ENCODE measurements around the gene OOSP3. TPM values are rescaled to one million over a fixed set of nuclear protein-coding genes. Genes with fewer than 3 reads are reported as not detected.

OOSP3 gene
- polyA plus RNA-seq, 3 donors: not detected

GRCh38 chr11:59898046-59898445, 19.5 kb downstream of the OOSP3 start:
- peaks cover 4 to 24% (median 13%) of the 10 kb centered on the region in 7 donors for H3K9me3 Mint-ChIP-seq
- peaks cover 7 to 20% of the 10 kb centered on the region in 2 donors for H3K9me3 ChIP-seq (replicated peaks in 1 of 2; ENCODE audit: control insufficient read depth in 1 of 2, insufficient read depth in 1 of 2, low read length in 2 of 2)
- H3K4me1 Mint-ChIP-seq: peaks cover 4% of the 10 kb centered on the region
- H3K27me3 ChIP-seq (ENCODE audit: control insufficient read depth in 2 of 2, insufficient read depth in 2 of 2, low read length in 2 of 2): no peaks in the 10 kb centered on the region
- no peak overlapping the region for H3K9ac ChIP-seq (ENCODE audit: insufficient read depth, low read length, poor library complexity, severe bottlenecking)
- H3K27me3 Mint-ChIP-seq (ENCODE audit: low read depth in 3 of 3): peaks cover 1 to 2% (median 1%) of the 10 kb centered on the region in 3 donors
- no peak overlapping the region for H3K27ac Mint-ChIP-seq
- no peak overlapping the region for H2AFZ ChIP-seq (ENCODE audit: insufficient read depth, low read depth, low read length, poor library complexity, severe bottlenecking)
- no peak overlapping the region for H3K4me2 ChIP-seq (replicated peaks; ENCODE audit: extremely low read depth, low read length, poor library complexity, severe bottlenecking)
- H3K36me3 Mint-ChIP-seq: peaks cover 0 to 3% of the 10 kb centered on the region in 2 donors
- intact Hi-C loops (cut with micrococcal nuclease): no loop called here
- no peak overlapping the region for H3K4me3 ChIP-seq (replicated peaks in 1 of 3; ENCODE audit: low read depth in 2 of 3, low read length in 3 of 3)
- H3K27ac ChIP-seq (ENCODE audit: low read depth in 1 of 2, low read length in 2 of 2): no peak overlapping the region
- no peak for DNase-seq
- WGBS (ENCODE audit: insufficient coverage): 97% methylated on average over 29 of the region's 31 CpGs
- no peak for TF ChIP-seq CTCF (IDR thresholded peaks at IDR 0.05)
- H3K4me1 ChIP-seq (ENCODE audit: control insufficient read depth in 1 of 2, insufficient read depth in 2 of 2, low read length in 2 of 2): no peaks in the 10 kb centered on the region
- no peak overlapping the region for H3K4me3 Mint-ChIP-seq
- H3K79me2 ChIP-seq (ENCODE audit: insufficient read depth, low read length): no peaks in the 10 kb centered on the region
- H4K20me1 ChIP-seq (ENCODE audit: insufficient read depth, low read length): no peaks in the 10 kb centered on the region
- no peaks in the 10 kb centered on the region for H3K36me3 ChIP-seq (replicated peaks in 1 of 2; ENCODE audit: control insufficient read depth in 1 of 2, insufficient read depth in 2 of 2, low read length in 2 of 2)

- no peak for TF ChIP-seq CTCF (IDR thresholded peaks at IDR 0.05)
- Histone ChIP-seq H3K9me3 (replicated peaks in 1 of 2; ENCODE audit: control insufficient read depth in 1 of 2, insufficient read depth in 1 of 2, low read length in 2 of 2) (peaks cover 7 to 20% of the 10 kb centered on the region in 2 donors), H3K4me2 (replicated peaks; ENCODE audit: extremely low read depth, low read length, poor library complexity, severe bottlenecking) (no peak overlapping the region), H3K27ac (ENCODE audit: low read depth in 1 of 2, low read length in 2 of 2) (no peak overlapping the region), H3K9ac (ENCODE audit: insufficient read depth, low read length, poor library complexity, severe bottlenecking) (no peak overlapping the region), H3K79me2 (ENCODE audit: insufficient read depth, low read length) (no peaks in the 10 kb centered on the region), H3K27me3 (ENCODE audit: control insufficient read depth in 2 of 2, insufficient read depth in 2 of 2, low read length in 2 of 2) (no peaks in the 10 kb centered on the region), H3K4me3 (replicated peaks in 1 of 3; ENCODE audit: low read depth in 2 of 3, low read length in 3 of 3) (no peak overlapping the region), H2AFZ (ENCODE audit: insufficient read depth, low read depth, low read length, poor library complexity, severe bottlenecking) (no peak overlapping the region), H4K20me1 (ENCODE audit: insufficient read depth, low read length) (no peaks in the 10 kb centered on the region), H3K36me3 (replicated peaks in 1 of 2; ENCODE audit: control insufficient read depth in 1 of 2, insufficient read depth in 2 of 2, low read length in 2 of 2) (no peaks in the 10 kb centered on the region), H3K4me1 (ENCODE audit: control insufficient read depth in 1 of 2, insufficient read depth in 2 of 2, low read length in 2 of 2) (no peaks in the 10 kb centered on the region)
- 99% methylated on average over 6 of the region's 7 CpGs for WGBS (ENCODE audit: insufficient coverage)
- peaks cover 4 to 24% (median 13%) of the 10 kb centered on the region in 7 donors for H3K9me3 Mint-ChIP-seq
- no peak overlapping the region for H3K27ac Mint-ChIP-seq
- DNase-seq: no peak
- H3K36me3 Mint-ChIP-seq: peaks cover 0 to 3% of the 10 kb centered on the region in 2 donors
- no peak overlapping the region for H3K4me3 Mint-ChIP-seq
- intact Hi-C loops (cut with micrococcal nuclease): no loop called here
- H3K27me3 Mint-ChIP-seq (ENCODE audit: low read depth in 3 of 3): peaks cover 1 to 2% (median 1%) of the 10 kb centered on the region in 3 donors
- H3K4me1 Mint-ChIP-seq: peaks cover 4% of the 10 kb centered on the region
Observed at GRCh38 chr11:59898650-59899049, 20.1 kb downstream of the OOSP3 start.

Data from CD14-positive monocyte (primary cell).